ENCODE results near the gene TMEM217. TPM values are rescaled to one million over a fixed set of nuclear protein-coding genes. Genes with fewer than 3 reads are reported as not detected.

The TMEM217 gene
- total RNA-seq, 1 experiment from 2014 or later: 0.10 TPM

DNA sequence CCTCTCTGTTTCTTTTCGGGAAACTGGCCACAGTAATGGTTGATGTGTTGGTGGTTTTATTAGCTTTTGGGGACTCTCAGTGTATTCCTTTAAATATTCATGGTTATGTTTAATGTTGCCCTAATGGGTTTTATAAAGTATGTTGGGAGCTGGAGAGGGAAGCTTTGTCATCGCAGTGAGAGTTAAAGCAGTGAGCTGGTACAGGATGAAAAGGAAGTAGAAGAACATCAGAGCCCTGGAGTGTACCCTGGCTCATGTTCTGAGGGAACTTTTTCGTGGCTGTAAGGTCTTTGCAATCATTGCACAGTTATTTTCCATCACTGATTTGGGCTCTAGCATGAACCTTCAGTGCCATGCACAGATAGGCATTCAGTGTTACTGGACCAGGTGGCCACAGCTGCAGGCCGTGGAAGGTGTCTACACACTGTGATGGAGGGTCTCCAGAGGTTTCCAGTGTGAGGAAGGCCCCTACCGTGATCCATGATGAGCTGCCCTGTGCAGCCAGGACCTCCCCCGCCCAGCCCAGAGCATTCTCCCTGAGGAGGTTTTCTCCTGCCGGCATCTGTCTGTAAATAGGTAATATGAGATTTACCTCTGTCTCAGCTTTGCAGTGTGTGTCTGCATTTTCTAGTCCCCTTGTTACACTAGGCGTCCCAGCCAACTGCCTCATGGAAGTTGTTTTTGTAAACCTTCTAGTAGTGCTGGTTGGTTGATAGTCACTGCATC is 22.4 kb upstream of the TMEM217 start:
- no peak for DNase-seq (ENCODE audit: extremely low read depth, low read depth)

DNA sequence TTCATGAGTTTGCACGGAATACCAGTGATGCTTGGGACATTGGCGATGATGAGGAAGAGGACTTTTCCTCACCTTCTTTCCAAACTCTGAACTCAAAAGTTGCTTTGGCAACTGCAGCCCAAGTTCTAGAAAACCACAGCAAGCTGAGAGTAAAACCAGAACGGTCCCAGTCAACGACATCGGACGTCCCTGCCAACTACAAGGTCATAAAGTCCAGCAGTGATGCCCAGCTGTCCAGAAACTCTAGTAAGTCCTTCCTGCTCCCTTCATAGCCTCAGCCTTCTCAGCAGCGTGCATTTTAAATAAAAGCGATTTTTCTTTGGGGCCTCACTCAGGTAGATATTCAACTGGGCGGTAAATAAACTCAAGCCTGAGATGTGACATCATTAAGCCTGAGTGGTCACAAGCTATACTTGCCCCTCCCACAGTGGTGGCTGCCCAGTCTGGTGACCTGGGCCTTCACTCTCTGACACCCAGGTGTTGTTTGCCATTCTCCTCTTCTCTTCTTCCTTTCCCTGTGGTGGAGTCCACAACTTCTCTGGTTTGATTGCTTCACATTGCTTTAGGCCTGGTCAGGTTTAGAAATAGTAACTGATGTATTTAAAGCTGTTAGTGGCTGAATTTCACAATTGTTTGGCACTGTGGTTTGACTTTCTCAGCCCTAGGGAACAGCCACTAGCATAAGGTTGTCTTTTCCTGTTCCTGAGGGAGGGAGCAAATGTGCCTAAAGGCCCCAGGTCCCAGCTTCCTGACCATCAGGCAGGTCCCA is 21.6 kb upstream of the TMEM217 start:
- no peak for DNase-seq (ENCODE audit: extremely low read depth, low read depth)

DNA sequence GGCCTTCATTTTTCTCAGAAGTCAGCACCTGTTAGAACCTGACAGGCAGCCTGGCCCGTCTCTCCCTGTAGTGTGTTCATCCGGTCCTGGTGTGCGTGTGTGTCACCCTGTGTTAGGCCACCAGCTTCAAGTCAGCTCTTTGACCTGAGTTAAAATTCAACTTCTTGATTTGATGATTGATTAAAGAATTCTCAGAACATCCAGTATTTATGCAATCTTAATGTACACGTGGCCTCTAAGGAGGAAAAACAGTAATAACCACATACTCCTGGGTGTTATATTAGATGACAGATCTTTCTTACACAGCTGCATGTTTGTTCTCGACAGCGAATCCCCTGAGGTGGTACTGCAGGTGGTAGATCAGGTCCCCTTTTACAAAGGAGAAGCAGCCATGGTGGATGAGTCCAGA is 19.1 kb upstream of the TMEM217 start:
- DNase-seq (ENCODE audit: extremely low read depth, low read depth): no peak

DNA sequence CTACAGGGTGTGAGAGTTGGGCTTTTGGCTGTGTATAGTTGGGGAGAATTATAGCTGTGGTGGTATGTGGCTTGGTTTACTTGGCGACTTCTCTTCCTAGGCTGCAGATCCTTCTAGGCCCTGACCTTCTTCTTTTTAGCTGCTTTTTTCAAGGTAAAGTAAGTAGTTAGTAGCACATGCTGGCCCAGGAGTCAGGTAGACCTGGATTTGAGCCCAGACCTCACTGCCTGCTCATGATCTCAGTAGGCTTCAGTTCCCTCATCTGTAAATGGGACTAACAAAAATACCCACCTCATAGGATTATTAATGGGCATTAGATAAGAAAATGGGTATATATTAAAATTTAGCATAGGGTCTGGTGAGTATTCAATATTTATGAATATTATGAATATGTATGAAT is 17.4 kb upstream of the TMEM217 start:
- DNase-seq (ENCODE audit: extremely low read depth, low read depth): no peak

DNA sequence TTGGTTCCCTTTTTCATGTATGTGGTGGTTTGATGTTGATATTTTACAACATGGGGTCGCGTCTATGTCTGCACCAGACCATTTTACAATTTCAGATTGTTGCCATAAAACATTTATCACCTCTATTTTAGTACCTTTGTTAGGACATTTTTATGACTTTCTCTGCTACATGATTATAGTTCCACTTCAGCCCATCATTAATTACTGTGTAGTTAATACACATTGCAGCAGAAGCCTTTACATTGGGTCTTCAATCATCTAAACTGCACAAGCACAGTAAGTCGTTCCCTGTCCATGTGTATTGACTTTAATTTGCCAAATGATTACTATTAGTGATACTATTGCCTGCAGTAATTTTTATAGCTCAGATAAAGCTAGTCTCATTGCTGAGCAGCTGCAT is 15.7 kb upstream of the TMEM217 start:
- no peak for DNase-seq (ENCODE audit: extremely low read depth, low read depth)

DNA sequence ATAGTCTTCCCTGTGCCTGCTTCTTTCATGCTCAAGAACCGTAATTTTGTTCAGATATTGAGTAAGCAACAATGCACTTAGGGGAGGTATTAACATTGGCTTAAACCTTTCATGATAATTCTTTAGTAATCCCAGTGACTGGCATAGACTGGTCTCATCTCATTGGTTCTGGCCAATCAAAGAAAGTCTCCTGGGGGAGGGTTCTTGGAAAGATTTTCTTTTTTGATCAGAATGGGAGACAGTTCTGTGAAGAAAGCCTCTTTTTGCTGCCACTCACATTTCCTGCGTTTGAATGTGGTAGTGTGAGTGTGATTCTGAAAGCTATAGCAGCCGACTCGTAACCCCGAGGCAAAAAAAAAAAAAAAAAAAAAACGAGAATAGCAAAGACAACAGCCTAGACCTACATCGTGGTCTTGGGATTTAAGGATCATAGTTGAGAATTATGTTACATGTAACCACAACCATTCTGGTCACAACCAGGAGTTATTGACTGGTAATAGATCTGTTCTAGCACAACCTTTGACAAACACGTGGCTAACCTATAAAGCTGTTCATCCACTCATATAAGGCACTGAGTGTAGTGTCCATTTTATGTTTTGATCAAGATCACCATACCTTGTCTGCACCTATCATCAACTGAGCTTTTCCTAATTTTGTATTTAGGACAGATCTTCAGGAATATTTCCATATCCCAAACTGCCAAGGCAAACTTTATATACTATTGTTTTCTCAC is 15.1 kb upstream of the TMEM217 start:
- DNase-seq (ENCODE audit: extremely low read depth, low read depth): no peak

DNA sequence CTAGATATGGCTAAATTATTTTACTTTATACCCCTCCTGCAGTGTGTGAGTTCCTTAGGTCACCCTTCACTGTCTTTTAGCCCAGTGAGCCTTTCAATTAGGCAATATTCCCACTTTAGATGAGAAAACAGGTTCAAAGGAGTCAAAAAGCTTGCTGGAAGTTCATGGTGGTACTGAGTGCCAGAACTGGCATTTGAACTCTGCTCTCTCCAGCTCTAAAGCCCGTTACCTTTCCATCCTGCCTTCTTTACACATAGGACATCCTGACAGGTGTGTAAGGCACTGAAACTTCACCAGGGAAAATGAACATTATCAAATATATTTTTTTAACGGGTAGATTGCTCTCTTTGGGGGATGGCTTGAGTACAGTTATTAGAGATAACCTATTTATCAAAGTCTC is 11.2 kb upstream of the TMEM217 start:
- DNase-seq (ENCODE audit: extremely low read depth, low read depth): no peak

DNA sequence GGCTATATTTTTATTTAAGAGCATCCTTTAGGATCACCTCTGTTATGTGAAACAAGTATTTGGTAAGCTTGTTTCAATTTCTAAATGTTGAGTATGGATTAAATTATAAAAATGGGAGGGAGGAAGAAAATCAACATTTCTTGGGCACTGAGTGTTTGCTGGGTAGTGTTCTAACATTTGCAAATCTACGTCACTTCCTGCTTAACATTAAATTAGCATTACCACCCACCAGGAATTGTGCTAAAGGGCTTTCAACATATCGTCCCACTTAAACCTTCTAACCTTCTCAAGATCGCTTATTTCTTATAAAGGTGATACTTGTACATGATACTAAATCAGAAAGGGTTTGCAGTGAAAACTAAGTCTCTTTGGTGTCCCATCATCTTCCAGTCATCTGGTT is 7.9 kb upstream of the TMEM217 start:
- DNase-seq (ENCODE audit: extremely low read depth, low read depth): no peak

DNA sequence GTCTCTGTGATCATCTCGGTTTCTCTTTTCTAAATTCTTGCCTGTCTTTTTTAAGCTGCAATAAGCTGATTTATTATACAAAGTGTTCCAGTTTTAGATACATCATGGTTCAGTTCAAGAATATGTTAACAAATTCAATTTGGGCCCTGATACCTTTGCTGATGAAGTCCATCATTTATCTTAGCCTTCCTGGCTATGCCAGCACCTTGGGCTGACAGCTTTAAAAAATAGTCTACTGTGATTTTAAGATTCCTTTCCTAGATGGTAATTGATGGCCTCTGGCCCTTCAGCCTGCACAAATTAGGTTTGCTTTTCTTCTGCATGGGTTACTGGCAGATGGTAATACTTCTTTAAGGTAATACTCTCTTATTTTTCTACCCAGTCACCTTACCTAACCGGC is 7.1 kb upstream of the TMEM217 start:
- DNase-seq (ENCODE audit: extremely low read depth, low read depth): no peak

DNA sequence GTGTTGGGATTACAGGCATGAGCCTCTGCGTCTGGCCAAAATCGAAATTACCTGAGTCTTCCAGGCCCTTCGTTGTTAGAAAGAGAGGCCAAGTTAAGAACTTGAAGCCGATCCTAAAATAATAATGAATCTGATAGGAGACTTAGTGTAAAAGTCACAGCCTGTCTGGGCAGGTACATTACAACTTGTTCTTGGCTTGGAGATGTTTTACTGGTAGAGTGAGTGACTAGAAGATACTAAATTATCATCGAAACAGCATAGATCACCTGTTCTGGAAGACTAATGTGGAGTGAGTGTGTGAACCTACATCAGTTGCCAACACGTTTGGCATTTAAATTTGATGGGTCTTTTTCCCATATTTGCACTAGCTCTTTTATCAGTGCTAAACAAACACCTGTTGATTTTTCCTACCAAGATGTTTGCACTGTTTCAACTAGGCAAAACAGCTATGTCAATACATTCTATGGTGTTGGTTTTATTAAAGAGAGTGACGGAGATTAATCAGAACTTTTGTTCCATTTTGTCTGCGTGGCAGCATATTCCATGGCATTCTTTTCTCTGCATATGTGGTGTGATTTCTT is 4.6 kb upstream of the TMEM217 start:
- DNase-seq (ENCODE audit: extremely low read depth, low read depth): no peak

DNA sequence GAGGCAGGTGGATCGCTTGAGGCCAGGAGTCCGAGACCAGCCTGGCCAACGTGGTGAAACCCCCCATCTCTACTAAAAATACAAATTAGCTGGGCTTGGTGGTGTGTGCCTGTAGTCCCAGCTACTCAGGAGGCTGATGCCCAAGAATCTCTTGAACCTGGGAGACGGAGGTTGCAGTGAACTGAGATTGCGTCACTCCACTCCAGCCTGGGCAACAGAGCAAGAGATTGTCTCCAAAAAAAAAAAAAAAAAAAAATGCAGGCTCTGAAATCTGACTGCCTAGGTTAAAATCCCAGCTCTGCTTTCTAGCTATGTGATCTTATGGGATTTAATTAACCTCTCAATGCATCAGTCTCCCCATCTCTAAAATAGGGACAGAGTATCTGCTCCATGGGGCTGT is 3.3 kb upstream of the TMEM217 start:
- no peak for DNase-seq (ENCODE audit: extremely low read depth, low read depth)

DNA sequence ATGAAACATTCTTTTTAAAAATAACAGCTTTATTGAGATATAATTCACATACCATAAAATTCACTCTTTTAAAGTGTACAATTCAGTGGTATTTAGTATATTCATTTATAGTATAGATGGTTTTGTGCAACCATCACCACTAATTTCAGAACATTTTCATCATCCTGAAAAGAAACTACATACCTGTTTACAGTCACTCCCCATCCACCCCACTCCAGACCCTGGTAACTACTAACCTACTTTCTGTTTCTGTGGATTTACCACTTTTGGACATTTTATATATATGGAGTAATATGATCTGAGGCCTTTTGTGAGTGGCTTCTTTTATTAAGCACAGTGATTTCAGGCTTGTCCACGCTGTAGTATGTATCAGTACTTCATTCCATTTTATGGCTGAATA is 2.5 kb upstream of the TMEM217 start:
- no peak for DNase-seq (ENCODE audit: extremely low read depth, low read depth)

DNA sequence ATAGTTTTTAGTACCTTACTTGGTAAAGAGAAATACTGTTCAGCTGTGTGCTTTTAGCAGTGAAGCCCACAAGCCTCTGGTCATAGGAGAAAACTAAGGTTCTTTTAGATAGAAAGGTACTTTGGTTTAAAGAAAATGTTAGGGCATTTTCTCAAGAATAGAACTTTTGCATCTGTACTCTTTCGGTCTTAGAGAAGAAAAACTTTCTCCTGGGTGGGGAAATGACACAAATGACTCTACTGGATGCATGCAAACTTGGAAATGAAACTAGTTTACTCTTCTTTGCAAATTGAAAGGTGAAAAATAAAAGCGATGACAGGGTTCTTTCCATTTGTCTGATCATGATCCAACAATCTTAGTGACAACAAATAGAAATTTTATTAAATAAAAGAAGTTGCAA is 2.1 kb upstream of the TMEM217 start:
- DNase-seq (ENCODE audit: extremely low read depth, low read depth): no peak

DNA sequence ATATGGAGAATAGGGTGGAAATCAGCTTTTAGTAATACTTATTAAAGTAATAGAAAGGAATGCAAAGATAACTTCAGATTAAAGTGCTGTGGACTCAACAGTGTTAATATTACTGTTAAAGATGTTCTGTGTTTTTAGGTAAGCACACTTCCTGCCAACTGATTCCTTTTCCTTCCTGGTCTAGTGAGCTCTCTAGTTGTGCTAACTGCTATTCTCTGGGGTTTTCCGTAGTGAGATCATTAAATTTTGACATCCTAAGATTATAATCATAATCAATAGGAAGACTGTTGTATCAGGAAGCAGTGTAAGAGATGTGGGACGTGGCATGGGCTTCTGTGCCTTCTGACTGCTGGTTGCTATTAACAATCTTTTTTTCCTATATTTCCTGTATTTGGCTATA is 1.2 kb upstream of the TMEM217 start:
- DNase-seq (ENCODE audit: extremely low read depth, low read depth): no peak

DNA sequence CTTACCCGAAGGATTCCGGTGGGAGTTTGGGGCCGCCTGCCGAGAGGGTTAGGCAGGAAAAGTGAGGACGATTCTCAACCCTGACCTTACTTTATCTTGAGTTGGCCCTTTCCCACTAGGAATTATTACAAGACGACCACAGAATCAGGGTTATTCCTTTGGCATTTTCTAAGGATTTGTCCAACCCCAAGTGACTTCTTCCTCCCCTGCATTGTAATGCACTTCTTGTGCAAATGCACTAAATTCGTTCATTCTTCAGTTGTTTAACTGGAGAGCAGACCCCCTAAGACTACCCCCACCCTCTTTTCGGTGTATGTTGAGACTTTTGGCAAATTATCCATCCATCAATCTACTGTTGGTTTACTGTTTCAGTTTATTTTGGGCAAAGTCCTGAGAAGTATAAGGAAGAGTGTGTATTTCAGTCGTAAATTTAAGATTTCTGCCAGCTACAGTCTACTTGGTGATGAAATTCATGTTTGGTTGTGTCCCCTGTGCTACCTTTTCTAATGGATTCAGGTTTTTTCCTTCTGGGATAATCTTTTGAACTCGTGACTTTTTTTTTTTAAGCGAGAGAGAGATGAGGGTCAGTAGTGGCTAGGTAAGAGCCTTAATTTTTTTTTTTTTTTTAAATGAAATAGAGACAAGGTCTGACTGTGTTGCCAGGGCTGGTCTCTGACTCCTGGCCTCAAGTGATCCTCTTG is 611 bp upstream of the TMEM217 start:
- no peak for DNase-seq (ENCODE audit: extremely low read depth, low read depth)

DNA sequence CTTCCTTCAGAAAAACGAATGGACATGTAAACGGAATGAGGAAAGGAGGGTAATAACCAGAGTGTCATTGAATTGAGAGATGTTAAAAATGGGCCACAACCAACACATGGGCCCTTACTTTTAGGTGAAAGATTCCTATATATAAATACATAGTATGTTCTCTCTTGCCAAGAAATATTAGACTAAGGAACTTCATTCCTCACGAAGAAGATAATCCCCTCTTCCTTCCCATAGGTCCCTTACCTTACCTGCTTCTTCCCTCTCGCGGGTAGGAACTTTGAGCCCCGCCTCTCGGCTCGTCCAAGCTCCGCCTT is 667 bp downstream of the TMEM217 start:
- no peak for DNase-seq (ENCODE audit: extremely low read depth, low read depth)

DNA sequence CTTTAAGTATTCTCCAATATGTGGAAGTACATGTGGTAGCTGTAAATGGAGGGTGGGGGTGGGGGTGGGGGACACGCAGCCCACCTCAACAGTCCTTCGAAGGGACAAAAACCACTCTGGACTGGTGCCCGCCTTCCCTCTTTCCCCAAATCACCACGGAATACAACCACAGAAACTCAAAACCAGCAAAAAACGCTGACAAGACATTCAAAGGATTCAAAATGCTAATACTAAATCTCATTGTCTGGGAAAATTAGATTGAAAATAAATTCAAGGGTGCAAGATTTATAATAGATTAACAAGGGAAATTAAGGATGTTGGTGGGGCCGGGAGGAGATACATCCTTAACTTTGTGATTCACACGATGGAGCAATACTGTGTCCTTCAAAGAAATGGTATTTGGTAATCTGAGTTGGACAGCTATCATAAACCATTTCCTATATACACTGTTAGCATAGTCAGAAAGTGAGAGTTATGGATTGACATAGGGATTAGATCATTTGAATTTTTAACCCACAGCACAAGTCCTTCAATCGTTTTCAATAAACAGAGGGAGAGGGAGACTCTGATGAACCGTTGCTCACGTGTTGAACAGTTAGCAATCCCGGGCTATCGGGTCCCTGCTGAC is 1.1 kb downstream of the TMEM217 start:
- no peak for DNase-seq (ENCODE audit: extremely low read depth, low read depth)

DNA sequence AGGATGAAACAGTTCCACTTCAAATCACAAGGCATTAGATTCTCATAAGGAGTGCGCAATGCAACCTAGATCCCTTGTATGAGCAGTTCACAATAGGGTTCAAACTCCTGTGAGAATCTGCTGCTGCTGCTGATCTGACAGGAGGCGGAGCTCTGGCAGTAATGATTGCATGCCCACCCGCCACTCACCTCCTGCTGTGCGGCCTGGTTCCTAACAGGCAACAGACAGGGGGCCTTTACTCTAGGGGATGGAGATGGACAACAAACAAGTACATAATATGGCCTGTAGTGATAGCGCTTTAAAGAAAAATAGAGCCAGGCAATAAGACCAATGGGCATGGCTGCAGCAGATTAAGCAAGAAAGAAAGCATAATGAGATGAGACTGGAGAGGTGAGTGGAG is 3.1 kb downstream of the TMEM217 start:
- DNase-seq (ENCODE audit: extremely low read depth, low read depth): no peak

DNA sequence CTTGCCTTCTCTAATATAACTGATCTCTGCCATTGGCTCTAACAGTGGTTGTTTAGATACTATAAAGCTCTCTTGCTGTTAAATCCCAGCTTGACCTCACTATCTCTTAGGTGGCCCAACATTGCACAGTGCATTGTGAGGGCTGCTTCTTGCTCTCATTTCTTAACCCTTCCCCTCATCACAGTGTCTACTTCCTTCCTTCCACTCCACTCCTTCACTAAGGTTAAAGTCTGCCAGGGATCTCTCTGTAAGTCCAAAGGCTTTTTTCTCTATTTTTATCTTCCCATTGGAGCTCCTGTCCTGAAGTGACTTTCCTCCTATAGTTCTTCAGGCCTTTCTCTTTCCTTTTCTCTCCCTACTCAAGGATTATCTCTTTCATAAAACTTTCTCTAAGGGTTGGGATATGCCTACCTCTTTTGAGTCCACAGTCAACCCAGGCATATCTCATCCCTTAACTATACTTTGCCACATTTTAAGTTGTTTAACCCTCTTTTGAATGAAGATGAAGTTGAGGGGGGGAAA is 4.4 kb downstream of the TMEM217 start:
- DNase-seq (ENCODE audit: extremely low read depth, low read depth): no peak

DNA sequence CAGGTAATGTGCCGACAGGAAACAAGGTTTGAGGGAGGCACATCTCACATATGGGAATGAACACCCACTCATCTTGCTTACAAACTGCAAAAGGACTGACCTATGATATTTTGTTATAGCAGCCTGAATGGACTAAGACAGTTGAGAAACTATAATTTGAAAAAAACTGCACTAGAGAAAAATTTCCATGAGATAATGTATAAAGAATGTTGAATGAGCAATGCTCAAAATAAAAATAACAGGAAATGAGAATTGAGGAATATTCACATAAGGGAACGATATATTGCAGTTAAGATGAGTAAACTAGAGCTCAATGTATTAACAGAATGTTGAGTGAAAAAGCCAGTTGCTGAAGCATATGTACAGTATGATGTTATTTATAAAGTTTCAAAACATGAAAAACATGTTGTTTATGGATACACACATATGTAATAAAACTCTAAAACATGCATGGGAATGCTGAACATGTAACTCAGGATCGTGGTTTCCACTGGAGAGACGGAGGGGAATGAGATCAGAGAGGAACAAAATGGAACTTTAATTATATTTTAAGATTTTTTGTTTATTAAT is 6.6 kb downstream of the TMEM217 start:
- DNase-seq (ENCODE audit: extremely low read depth, low read depth): no peak

All from NCI-H460 (cell line).